B cell (primary cell): ENCODE measurements around the gene ARAP1. TPM values are rescaled to one million over a fixed set of nuclear protein-coding genes. Genes with fewer than 3 reads are reported as not detected.

Source experiments
- ATAC-seq: fragments of 200-7000 bp; cut with Tn5 transposase; one replicate; pipeline ENCODE4 v1.10.0; 2021; ENCODE audit warnings: low read depth, mild to moderate bottlenecking, moderate number of reproducible peaks, moderate library complexity
- CTCF ChIA-PET: fragments of 350-600 bp; sonication (Branson Sonifier 250); formaldehyde crosslinking; loops from one replicate; lab custom pipeline; 2021; ENCODE audit warnings: antibody characterized with exemption, inconsistent platforms; lab: Charles Lee
- POLR2A ChIA-PET: fragments of 350-600 bp; sonication (Branson Sonifier 250); formaldehyde crosslinking; loops from one replicate; lab custom pipeline; 2021; ENCODE audit warnings: antibody characterized with exemption; lab: Charles Lee
- DNase-seq: peaks from one replicate; pipeline ENCODE4 v3.0.0; 2013
- H2AFZ ChIP-seq: 2 replicates; pipeline ENCODE4 v1.6.1; 2012; ENCODE audit warnings: mild to moderate bottlenecking, low read depth, low read length; ENCODE audit not compliant: insufficient read depth, poor library complexity, severe bottlenecking
- H3K27ac ChIP-seq, 2 donors: 1 replicate in 1 of 2; 2 replicates in 1 of 2; pipeline ENCODE4 v1.5.1; 2012 to 2013; ENCODE audit warnings: low read length in 2 of 2, mild to moderate bottlenecking in 2 of 2, moderate library complexity in 1 of 2
- H3K27me3 ChIP-seq, 4 experiments: fragments of 200-600 bp in 1 of 4; sonication (generic) in 1 of 4; replicated peaks in 1 of 4; 1 replicate in 2 of 4; 2 replicates in 2 of 4; pipeline versions ENCODE4 v1.6.1 to v1.7.0; 2013 to 2016; ENCODE audit warnings: low read length in 3 of 4, mild to moderate bottlenecking in 2 of 4, mixed read lengths in 1 of 4, moderate library complexity in 1 of 4; ENCODE audit not compliant: insufficient read depth in 4 of 4, control insufficient read depth in 3 of 4; ENCODE audit errors: control extremely low read depth in 1 of 4
- H3K36me3 ChIP-seq, 2 experiments: replicated peaks in 1 of 2; 1 replicate in 1 of 2; 2 replicates in 1 of 2; pipeline versions ENCODE4 v1.6.1 to v1.7.1; 2013; ENCODE audit warnings: low read length in 1 of 2; ENCODE audit not compliant: insufficient read depth in 2 of 2, control insufficient read depth in 1 of 2; ENCODE audit errors: control extremely low read depth in 1 of 2, extremely low read depth in 1 of 2
- H3K4me1 ChIP-seq, 2 donors: fragments of 200-600 bp in 1 of 2; sonication (generic) in 1 of 2; 1 replicate in 1 of 2; 2 replicates in 1 of 2; pipeline versions ENCODE4 v1.5.1 to v1.6.1; 2013 to 2017; ENCODE audit warnings: low read length in 2 of 2; ENCODE audit not compliant: control insufficient read depth in 2 of 2, insufficient read depth in 2 of 2
- H3K4me2 ChIP-seq: replicated peaks from 2 replicates; pipeline ENCODE3; 2012; ENCODE audit warnings: mild to moderate bottlenecking, low read depth, low read length; ENCODE audit not compliant: poor library complexity, severe bottlenecking
- H3K4me3 ChIP-seq, 5 experiments: fragments of 200-600 bp in 1 of 5; sonication (generic) in 1 of 5; 1 replicate in 3 of 5; 2 replicates in 2 of 5; pipeline versions ENCODE4 v1.5.1 to v1.7.0; 2011 to 2016; ENCODE audit warnings: low read length in 4 of 5, mild to moderate bottlenecking in 4 of 5, low read depth in 2 of 5, control low read depth in 1 of 5, moderate library complexity in 1 of 5; ENCODE audit not compliant: insufficient read depth in 1 of 5; ENCODE audit errors: control extremely low read depth in 1 of 5, extremely low read depth in 1 of 5
- H3K79me2 ChIP-seq: fragments of 200-600 bp; sonication (generic); one replicate; pipeline ENCODE4 v1.6.0; 2016; ENCODE audit warnings: low read length; ENCODE audit not compliant: control insufficient read depth, insufficient read depth
- H3K9ac ChIP-seq: fragments of 200-600 bp; sonication (generic); 2 replicates; pipeline ENCODE4 v1.6.1; 2017; ENCODE audit warnings: mild to moderate bottlenecking, low read length, moderate library complexity
- H3K9me3 ChIP-seq, 3 donors: one replicate each; pipeline versions ENCODE4 v1.6.1 to v1.7.1; 2013; ENCODE audit warnings: low read length in 2 of 3; ENCODE audit not compliant: control insufficient read depth in 2 of 3, insufficient read depth in 1 of 3; ENCODE audit errors: control extremely low read depth in 1 of 3
- H4K20me1 ChIP-seq: 2 replicates; pipeline ENCODE4 v1.6.0; 2012; ENCODE audit warnings: mild to moderate bottlenecking, low read length; ENCODE audit not compliant: insufficient read depth, control insufficient read depth, poor library complexity, severe bottlenecking
- H3K27ac Mint-ChIP-seq: one replicate; pipeline ENCODE4 v1.8.0; 2021; ENCODE audit warnings: mixed read lengths
- H3K27me3 Mint-ChIP-seq: one replicate; pipeline ENCODE4 v1.8.0; 2021; ENCODE audit warnings: mixed read lengths
- H3K4me1 Mint-ChIP-seq: one replicate; pipeline ENCODE4 v1.8.0; 2021; ENCODE audit warnings: mixed read lengths
- H3K4me3 Mint-ChIP-seq: one replicate; pipeline ENCODE4 v1.8.0; 2021; ENCODE audit warnings: mixed read lengths
- H3K9me3 Mint-ChIP-seq: one replicate; pipeline ENCODE4 v1.8.0; 2022; ENCODE audit warnings: mixed read lengths; ENCODE audit not compliant: insufficient read depth
- EZH2 ChIP-seq: IDR thresholded peaks from 2 replicates; pipeline ENCODE4 v1.6.1; 2012; ENCODE audit warnings: borderline replicate concordance, low read depth, mild to moderate bottlenecking, moderate library complexity, low read length; ENCODE audit not compliant: insufficient read depth, poor library complexity, severe bottlenecking
- WGBS: methylation state at CpG from one replicate; pipeline ENCODE4 v1.1.5; 2013; ENCODE audit warnings: missing lambda C conversion rate; ENCODE audit not compliant: insufficient coverage; 5-methylcytosine and 5-hydroxymethylcytosine counted together
- intact Hi-C: fragments of 100-400 bp; cut with micrococcal nuclease; formaldehyde crosslinking; loops from one replicate; pipeline ENCODE4 v1.10.0; 2022
- polyA plus RNA-seq: library from polyadenylated mRNA; depleted of rRNA; stranded (reverse); fragments of >200 nt; gene quantifications from 2 replicates; pipeline ENCODE4 v1.2.3, GENCODE V29; 2012
- total RNA-seq, 2 donors: library from RNA; stranded (reverse); fragments of 120-200 nt in 1 of 2; gene quantifications; 1 replicate in 1 of 2; 2 replicates in 1 of 2; pipeline versions ENCODE4 v1.2.3 to v1.2.4, GENCODE V29; 2013 to 2022
- TF ChIP-seq, protein P1 (sequence below): fragments of 200-600 bp; IDR thresholded peaks from one replicate; pipeline ENCODE4 v1.8.0; 2022; ENCODE audit warnings: antibody characterized with exemption, mild to moderate bottlenecking

Gene ARAP1
- total and polyA plus RNA-seq, 2 donors (not counting 1 experiment from before 2014, with no cell fraction given) = 143 to 242 TPM

DNA sequence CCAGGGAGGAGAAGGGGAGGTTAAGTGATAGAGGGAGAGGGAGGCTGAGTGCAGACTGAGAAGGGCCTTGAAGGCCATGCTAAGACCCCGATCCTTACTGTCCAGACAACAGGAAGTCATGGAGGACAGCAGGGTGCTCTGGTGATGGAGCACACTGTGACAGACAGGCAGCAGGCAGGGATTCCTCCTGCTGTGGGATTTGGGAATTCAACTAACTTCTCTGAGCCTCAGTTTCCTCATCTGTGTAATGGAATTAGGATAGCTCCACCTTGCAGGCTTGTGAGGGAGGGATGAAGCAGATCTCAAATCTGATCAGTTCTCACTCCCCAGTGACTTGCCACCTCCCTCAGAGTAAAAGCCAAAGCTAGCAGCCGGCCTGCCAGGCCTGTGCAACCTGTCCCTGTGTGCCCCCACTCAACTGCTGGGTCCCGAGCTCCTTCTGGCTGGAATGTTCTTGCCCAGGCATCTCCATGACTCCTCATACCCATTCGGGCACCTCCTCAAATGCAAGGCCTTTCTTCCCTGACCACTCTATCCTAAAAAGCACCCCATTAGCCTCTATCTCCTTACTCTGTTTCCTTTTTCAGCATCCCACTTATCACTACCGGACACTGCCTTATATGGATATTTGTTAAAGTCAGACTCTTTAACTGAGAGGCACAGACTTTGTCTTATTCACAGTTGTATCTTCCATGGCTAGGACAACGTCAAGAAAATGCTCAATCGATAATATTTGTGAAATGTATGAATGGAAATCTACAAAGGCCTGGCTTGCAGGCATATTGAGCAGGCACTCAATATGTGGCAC lies 9.5 kb downstream of the ARAP1 start:
- no peak overlapping the region for H3K4me3 ChIP-seq
- no peak overlapping the region for H3K9ac ChIP-seq
- Mint-ChIP-seq H3K27ac (peak overlapping the region; percentile 91), H3K9me3 (no peaks in the 10 kb centered on the region), H3K4me3 (peak overlapping the region; percentile 69), H3K4me1 (peaks cover 94% of the 10 kb centered on the region), H3K27me3 (no peaks in the 10 kb centered on the region)
- H3K9me3 ChIP-seq = no peaks in the 10 kb centered on the region
- peaks cover 30% of the 10 kb centered on the region for H4K20me1 ChIP-seq
- ChIA-PET CTCF (interaction anchor here (1.1 to 15.9 kb wide), 2 partner anchors 11 to 18 kb away, joined by 3 to 142 read pairs; no protein-coding TSS in a partner anchor), POLR2A (interaction anchor here (1.2 kb wide), 1 partner anchor 14 kb away, joined by 4 read pairs; no protein-coding TSS in a partner anchor)
- H3K27ac ChIP-seq = peak overlapping the region; percentile 97 to 99
- intact Hi-C loops = no loop called here
- H3K4me2 ChIP-seq = peak overlapping the region; percentile 83
- H2AFZ ChIP-seq = no peak overlapping the region
- TF ChIP-seq EZH2 = no peak
- TF ChIP-seq, protein P1, sequence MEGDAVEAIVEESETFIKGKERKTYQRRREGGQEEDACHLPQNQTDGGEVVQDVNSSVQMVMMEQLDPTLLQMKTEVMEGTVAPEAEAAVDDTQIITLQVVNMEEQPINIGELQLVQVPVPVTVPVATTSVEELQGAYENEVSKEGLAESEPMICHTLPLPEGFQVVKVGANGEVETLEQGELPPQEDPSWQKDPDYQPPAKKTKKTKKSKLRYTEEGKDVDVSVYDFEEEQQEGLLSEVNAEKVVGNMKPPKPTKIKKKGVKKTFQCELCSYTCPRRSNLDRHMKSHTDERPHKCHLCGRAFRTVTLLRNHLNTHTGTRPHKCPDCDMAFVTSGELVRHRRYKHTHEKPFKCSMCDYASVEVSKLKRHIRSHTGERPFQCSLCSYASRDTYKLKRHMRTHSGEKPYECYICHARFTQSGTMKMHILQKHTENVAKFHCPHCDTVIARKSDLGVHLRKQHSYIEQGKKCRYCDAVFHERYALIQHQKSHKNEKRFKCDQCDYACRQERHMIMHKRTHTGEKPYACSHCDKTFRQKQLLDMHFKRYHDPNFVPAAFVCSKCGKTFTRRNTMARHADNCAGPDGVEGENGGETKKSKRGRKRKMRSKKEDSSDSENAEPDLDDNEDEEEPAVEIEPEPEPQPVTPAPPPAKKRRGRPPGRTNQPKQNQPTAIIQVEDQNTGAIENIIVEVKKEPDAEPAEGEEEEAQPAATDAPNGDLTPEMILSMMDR = no peak
- H3K4me1 ChIP-seq = peaks cover 93 to 99% of the 10 kb centered on the region in 2 donors
- peaks cover 0 to 12% of the 10 kb centered on the region in 2 experiments for H3K36me3 ChIP-seq
- no peaks in the 10 kb centered on the region for H3K27me3 ChIP-seq
- 91% methylated on average over 4 of the region's 7 CpGs for WGBS
- peaks cover 95% of the 10 kb centered on the region for H3K79me2 ChIP-seq
- no peak for ATAC-seq
- DNase-seq = no peak
